Measurements from ENCODE around the gene MOV10L1. TPM values are rescaled to one million over a fixed set of nuclear protein-coding genes. Genes with fewer than 3 reads are reported as not detected.
"Not testable (repeated sequence)": the region's sequence is repeated elsewhere in the genome, so short reads cannot be mapped to it uniquely, and the experiment has no call there.

MOV10L1 gene
- total and polyA plus RNA-seq, 9 donors, result 0.94 to 6.3 (median 2.0) TPM

- no peaks in the 10 kb centered on the region for H3K27me3 ChIP-seq
- H3K4me1 ChIP-seq (ENCODE audit: insufficient read depth), result no peaks in the 10 kb centered on the region
- TF ChIP-seq EP300 (IDR thresholded peaks at IDR 0.05) (no peak), CTCF (IDR thresholded peaks at IDR 0.05) (no peak), POLR2A (IDR thresholded peaks at IDR 0.05) (no peak)
These were observed 71.9 kb downstream of the MOV10L1 start for GRCh38 chr22:50161508-50162390.

GRCh38 chr22:50162391-50162956 is 72.7 kb downstream of the MOV10L1 start:
- no peak overlapping the region for H3K27ac ChIP-seq
- TF ChIP-seq EP300 (IDR thresholded peaks at IDR 0.05), result no peak
- TF ChIP-seq POLR2A (IDR thresholded peaks at IDR 0.05), result no peak
- TF ChIP-seq CTCF (IDR thresholded peaks at IDR 0.05), result no peak
- WGBS, 3 donors, result 81 to 82% (median 81%) methylated on average over 10 of the region's 10 CpGs

More at GRCh38 chr22:50161508-50162390, 71.9 kb downstream of the MOV10L1 start:
- DNase-seq, result no peak
- H3K27ac ChIP-seq, result no peak overlapping the region
- no peak overlapping the region for H3K4me3 ChIP-seq
- intact Hi-C loops (cut with DNase I), result no loop called here
- H3K36me3 ChIP-seq, result no peaks in the 10 kb centered on the region
- H3K9me3 ChIP-seq, result no peaks in the 10 kb centered on the region
- 84 to 87% (median 85%) methylated on average over 22 to 23 of the region's 23 CpGs for WGBS, 3 donors

GRCh38 chr22:50165436-50166123 is 75.8 kb downstream of the MOV10L1 start:
- Histone ChIP-seq H3K27me3 (no peaks in the 10 kb centered on the region), H3K27ac (no peak overlapping the region), H3K4me1 (ENCODE audit: insufficient read depth) (peaks cover 2% of the 10 kb centered on the region), H3K4me3 (no peak overlapping the region), H3K9me3 (no peaks in the 10 kb centered on the region), H3K36me3 (no peaks in the 10 kb centered on the region)
- 91 to 93% (median 93%) methylated on average over 27 to 28 of the region's 28 CpGs for WGBS, 3 donors
- intact Hi-C loops (cut with DNase I), result no loop called here
- no peak for DNase-seq
- TF ChIP-seq POLR2A (IDR thresholded peaks at IDR 0.05), result no peak
- no peak for TF ChIP-seq EP300 (IDR thresholded peaks at IDR 0.05)
- no peak for TF ChIP-seq CTCF (IDR thresholded peaks at IDR 0.05)

More at GRCh38 chr22:50162391-50162956, 72.7 kb downstream of the MOV10L1 start:
- Histone ChIP-seq H3K4me3 (no peak overlapping the region), H3K27me3 (no peaks in the 10 kb centered on the region), H3K4me1 (ENCODE audit: insufficient read depth) (no peaks in the 10 kb centered on the region), H3K9me3 (no peaks in the 10 kb centered on the region), H3K36me3 (no peaks in the 10 kb centered on the region)
- no peak for DNase-seq
- intact Hi-C loops (cut with DNase I), result no loop called here

GRCh38 chr22:50167689-50168489 is 78.1 kb downstream of the MOV10L1 start:
- intact Hi-C loops (cut with DNase I), result no loop called here
- Histone ChIP-seq H3K4me1 (ENCODE audit: insufficient read depth) (peaks cover 5% of the 10 kb centered on the region), H3K36me3 (no peaks in the 10 kb centered on the region), H3K27me3 (no peaks in the 10 kb centered on the region), H3K27ac (no peak overlapping the region), H3K4me3 (no peak overlapping the region), H3K9me3 (no peaks in the 10 kb centered on the region)
- DNase-seq, result peak in 1 of 5 donors; percentile 26
- TF ChIP-seq POLR2A (IDR thresholded peaks at IDR 0.05) (no peak), EP300 (IDR thresholded peaks at IDR 0.05) (no peak), CTCF (IDR thresholded peaks at IDR 0.05) (no peak)
- WGBS, 3 donors, result 50 to 56% (median 56%) methylated on average over 11 of the region's 11 CpGs

- DNase-seq; intact Hi-C loops (cut with DNase I); H3K9me3 ChIP-seq; H3K4me1 ChIP-seq (ENCODE audit: insufficient read depth); H3K27ac ChIP-seq; H3K36me3 ChIP-seq; H3K27me3 ChIP-seq; H3K4me3 ChIP-seq: not testable (repeated sequence)
- 61 to 78% (median 61%) methylated on average over 5 of the region's 5 CpGs for WGBS, 3 donors
These were observed 78.8 kb downstream of the MOV10L1 start for GRCh38 chr22:50168490-50169180.
